Uterus (tissue), 2 donors: ENCODE data around the gene OR52E2.

ENCODE experiments used
- CTCF ChIP-seq, 4 experiments: fragments of 200-600 bp in 2 of 4; fragments of 450-650 bp in 2 of 4; sonication (generic) in 2 of 4; IDR thresholded peaks; one replicate each; pipeline ENCODE4 v1.5.1; 2016 to 2019; ENCODE audit warnings: antibody characterized with exemption in 4 of 4, mild to moderate bottlenecking in 2 of 4, moderate library complexity in 1 of 4
- POLR2A ChIP-seq, 2 donors: fragments of 450-650 bp; IDR thresholded peaks; one replicate each; pipeline ENCODE4 v1.6.1; 2016; ENCODE audit warnings: antibody characterized with exemption in 2 of 2, mild to moderate bottlenecking in 1 of 2, moderate library complexity in 1 of 2

GRCh38 chr11:5083602-5084001, 24.2 kb upstream of the OR52E2 start:
- no peak for TF ChIP-seq POLR2A (IDR thresholded peaks at IDR 0.05)
- TF ChIP-seq CTCF (IDR thresholded peaks at IDR 0.05) = no peak
